Hematopoietic multipotent progenitor cell treated with erythropoietin and hydrocortisone succinate and interleukin-3 and kit ligand, for 15 days (in vitro differentiated cells): ENCODE results near the gene ZDHHC3.

Experiments used
- DNase-seq: peaks from one replicate; pipeline ENCODE4 v3.0.0-alpha.2; 2015; ENCODE audit warnings: low spot score

The ZDHHC3 gene

DNA sequence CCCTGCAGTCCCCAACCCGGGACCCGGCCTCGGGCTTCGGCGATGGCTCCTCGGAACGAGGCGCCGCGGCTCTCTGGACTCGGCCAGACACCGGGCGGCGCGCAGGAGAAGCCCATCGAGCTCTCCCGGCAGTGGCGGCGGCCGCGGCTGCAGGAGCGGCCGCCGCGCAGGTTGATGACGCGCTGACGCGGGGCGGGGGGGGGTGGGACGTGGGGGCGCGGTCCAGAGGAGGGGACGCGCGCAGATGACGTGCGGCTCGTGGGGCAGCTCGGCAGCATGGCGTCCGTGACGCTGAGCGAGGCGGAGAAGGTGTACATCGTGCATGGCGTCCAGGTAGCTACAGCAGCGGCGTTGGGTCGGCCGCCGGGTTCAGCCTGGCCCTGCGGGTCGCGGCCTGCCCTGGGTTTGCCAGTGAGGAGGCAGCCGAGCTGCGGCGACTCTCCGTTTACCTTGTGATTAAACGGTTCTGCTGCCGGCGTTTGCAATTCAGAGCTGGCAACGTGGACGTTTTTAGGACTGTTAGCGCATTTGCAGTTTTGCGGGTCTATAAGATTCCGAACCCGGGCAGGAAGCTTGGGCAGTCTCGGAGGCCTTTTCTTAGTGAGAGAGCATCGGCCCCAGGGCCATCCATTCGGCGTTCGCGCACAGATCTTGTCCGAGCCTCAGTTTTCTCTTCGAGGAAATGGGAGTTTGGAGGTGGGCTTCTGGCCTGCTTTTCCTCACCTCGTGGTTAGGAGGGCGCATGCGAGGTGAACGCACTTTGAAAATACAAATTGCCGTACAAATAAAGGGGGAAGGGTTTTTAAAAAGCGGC lies at the start of gene ZDHHC3, which contains the start of gene EXOSC7:
Gene ZDHHC3, minus strand, starts transcription at position 173 of the 814 bp plus-strand sequence. CDS start 16,738 bp downstream, outside the sequence.
Gene EXOSC7, plus strand, starts transcription at position 243 of the 814 bp plus-strand sequence. Its CDS starts 34 bp downstream, at position 277.
- DNase-seq: peak; percentile 91

DNA sequence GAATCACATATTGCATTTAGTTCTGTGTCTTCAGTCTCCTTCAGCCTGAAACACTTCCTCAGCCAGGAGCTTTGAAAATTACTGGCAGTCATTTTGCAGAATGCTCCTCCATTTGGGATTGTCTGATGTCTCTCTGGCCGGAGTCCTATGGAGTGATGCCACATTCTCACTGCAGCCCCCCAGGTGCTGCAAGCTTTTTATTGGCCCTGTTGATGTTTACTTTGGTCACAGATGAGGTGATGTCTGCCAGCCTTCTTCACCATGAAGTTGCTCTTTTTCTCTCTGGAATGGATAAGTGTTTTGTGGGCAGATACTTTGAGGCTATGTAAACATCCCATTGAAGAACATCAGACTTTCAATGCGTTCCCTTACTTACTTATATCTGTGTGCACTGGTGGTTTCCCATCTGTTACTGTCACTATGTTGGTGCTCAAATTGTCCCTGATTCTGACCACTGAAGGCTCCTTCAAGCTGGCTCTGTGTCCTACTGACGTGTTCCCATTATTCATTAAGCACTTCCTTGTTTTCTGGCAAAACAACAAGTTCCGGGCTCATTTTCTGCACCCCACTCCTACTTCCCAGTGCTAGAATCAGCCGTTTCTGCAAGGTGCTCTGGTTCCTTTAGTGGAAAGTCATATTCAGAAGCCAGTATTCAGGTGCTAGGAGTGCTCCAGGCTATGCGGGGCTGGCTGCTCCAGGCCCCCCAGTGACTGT lies 48.7 kb upstream of the ZDHHC3 start:
- DNase-seq: no peak

GRCh38 chr3:45023675-45024074 lies 47.7 kb upstream of the ZDHHC3 start:
- no peak for DNase-seq

- no peak for DNase-seq
These were observed 45.7 kb upstream of the ZDHHC3 start for GRCh38 chr3:45021524-45022297.

GRCh38 chr3:45020534-45020933 lies 44.6 kb upstream of the ZDHHC3 start:
- no peak for DNase-seq

GRCh38 chr3:45017821-45018220 lies 41.8 kb upstream of the ZDHHC3 start:
- no peak for DNase-seq

GRCh38 chr3:45016916-45017315 lies 40.9 kb upstream of the ZDHHC3 start:
- DNase-seq: no peak

GRCh38 chr3:45012577-45012976 lies 36.6 kb upstream of the ZDHHC3 start:
- no peak for DNase-seq

DNA sequence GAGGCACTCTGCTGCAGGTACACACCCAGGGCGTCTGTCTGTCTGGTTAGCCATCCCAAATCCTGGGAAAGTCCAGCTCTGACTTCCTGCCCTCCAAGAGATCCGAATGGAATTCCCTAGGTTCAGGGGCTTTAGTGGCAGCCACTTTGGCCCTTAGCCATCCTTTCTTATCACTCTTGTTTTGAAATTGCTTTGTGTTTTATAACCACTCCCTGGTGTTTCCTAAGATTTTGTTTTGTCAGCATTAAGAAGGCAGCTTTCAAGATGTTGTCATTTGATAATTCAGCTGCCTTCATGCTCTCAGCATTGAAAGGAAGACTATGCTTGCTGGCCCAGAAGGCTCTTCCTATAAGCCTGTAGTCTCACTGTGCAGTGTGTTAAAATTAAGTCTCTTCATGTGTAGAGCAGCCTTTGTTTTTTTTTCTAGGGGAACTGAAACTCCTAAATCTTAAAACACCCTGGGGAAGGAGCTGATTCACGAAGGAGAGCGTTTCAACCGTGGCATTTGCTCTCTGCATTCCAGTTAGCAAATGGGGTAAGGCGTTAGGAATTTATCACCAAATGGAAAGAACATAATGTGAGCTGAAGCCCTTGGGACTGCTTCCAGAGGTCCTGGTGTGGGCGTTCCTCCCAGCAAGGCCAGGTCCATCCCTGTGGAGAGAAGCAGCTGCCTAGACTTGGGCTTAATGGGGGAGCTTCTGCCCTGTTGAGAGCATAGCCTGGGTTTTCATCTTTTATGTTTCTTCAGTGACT lies 36.0 kb upstream of the ZDHHC3 start:
- DNase-seq: no peak

GRCh38 chr3:45010811-45011333 lies 34.9 kb upstream of the ZDHHC3 start:
- no peak for DNase-seq

- no peak for DNase-seq
These were observed 33.9 kb upstream of the ZDHHC3 start for GRCh38 chr3:45009868-45010267.

DNA sequence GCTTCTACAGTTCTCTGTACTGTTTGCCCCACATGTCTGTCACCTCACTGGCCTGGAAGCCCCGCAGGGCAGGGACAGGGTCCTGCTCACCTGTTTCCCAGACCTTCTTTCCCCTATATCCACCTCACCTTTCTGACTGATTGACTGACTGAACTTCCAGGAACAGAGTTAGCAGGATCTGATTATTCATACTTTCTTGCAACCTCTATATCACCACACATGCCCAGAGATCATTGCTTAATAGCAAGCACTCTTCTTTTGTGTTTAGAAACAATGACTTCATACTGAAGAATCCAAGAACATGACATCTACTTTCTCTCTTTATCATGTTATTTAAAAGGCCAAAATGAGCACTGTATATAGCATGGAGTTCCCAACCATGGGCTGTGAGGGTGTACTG lies 32.1 kb upstream of the ZDHHC3 start:
- DNase-seq: no peak

GRCh38 chr3:45007091-45007490 lies 31.1 kb upstream of the ZDHHC3 start:
- no peak for DNase-seq

DNA sequence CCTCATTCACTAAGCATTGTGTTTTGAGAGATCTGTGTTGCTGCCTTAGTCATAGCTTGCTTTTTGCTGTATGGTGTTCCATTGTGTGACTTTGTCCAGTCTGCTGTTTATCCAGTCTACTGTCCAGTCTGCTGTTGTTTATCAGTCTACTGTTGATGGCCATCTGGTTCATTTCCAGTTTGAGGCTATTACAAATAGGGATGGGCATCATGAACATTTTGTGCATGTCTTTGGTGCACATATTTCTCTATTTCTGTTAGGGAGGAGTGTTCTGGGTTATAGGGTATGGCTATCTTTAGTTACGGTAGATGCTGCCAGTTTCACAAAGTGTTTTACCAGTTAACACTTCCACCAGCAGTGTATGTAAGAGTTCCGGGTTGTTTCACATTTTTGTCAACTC lies 27.9 kb upstream of the ZDHHC3 start:
- DNase-seq: no peak

DNA sequence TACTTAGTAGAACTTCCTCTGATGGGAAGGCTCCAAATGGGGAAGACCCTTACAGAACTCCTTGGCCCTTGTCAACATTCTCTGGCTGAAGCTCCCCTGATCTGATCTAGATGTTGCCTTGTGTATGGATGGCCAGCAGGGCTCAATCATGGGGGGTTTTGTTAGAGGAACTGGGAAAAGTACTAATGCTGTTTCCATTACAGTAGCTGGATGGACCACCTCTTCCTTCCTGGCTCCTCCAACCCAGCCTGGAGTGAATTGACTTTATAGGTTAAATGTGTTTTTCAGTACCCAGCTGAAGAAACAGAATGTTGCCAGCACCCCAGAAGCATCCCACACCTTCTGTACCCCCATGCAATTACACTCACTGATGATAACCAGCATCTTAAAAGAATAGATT lies 27.4 kb upstream of the ZDHHC3 start:
- no peak for DNase-seq

DNA sequence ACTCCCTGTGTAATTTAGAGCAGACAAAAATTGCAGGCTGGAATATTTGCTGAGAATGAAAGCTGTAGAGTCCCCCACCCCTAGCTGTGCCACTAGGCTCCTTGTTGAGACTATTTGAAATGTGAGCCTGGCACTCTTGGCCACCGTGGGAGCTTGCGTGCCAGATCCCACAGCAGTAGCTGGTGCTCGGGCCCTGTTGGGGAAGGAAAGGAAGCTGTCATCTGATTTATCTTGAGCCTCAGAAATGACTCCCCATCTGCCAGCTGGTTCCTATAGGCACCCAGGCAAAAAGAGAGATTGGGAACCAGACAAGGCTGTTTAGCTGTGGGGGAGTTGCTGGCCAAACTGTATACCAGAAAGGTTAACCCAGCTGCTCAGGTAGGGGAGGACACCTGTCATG lies 26.7 kb upstream of the ZDHHC3 start:
- DNase-seq: no peak

DNA sequence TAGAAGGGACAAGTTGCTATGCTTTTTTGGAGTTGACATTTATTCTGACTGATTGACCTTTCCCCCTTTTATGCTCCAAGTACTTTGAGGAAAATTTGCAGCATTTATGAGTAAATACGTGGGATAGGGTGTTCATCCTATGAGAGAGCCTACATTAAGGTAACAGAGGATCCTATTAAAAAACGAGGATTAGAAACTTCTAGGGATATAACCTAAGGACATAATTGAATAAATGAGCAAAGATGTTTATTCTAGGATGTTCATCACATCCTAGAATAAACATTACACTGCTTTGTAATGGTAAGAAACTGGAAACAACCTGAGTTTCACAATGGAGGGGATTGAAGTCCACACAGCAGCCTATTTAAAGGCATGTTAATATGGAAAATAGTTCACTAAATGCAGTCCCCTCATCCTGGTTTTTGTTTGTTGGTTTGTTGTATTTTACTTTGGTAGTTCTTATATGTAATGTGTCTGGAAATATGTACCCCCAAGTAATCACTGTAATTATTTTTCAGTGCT lies 26.2 kb upstream of the ZDHHC3 start:
- DNase-seq: no peak

DNA sequence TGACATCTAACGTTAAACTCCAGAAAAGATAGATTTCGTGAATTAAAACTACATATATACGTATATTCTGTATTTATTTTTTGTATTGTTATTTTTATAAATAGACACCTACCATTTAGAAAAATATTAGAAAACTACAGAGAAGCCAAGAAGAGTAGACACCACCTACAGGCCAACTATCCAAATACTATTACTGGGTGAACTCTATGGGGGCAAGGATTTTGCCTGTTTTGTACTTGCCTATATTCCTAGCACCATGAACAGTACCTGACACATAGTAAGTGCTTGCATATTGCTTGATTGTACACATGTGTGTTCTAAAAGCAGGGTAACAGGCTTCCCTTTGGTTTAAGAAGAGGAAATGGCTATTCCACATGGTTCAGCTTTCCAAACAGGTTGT lies 25.8 kb upstream of the ZDHHC3 start:
- DNase-seq: no peak

GRCh38 chr3:45000823-45001222 lies 24.8 kb upstream of the ZDHHC3 start:
- DNase-seq: no peak

GRCh38 chr3:44999782-45000181 lies 23.8 kb upstream of the ZDHHC3 start:
- no peak for DNase-seq

DNA sequence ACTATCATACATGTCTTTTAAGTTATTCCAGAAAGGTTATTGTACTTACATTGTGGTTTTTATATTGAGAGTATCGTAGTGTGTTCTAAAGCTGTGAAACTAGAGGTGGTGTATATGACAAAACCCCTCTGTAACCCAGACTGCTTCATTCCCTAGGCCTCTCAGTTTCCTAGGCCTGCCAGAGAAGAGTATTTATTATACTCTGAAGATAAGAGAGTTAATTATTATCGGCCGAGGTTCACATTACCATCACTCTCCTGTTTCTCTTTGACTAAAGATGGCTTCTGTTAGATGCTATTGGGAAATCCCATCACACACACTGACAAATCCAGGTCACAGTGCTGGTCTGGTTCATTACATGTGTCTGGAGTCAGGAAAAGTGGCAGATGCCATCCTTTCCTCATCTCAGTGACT lies 20.6 kb upstream of the ZDHHC3 start:
- DNase-seq: no peak
